Measurements from ENCODE around the gene AQP1.

AQP1 gene

GRCh38 chr7:30907527-30908267, 4.0 kb upstream of the AQP1 start:
- DNase-seq = no peak

GRCh38 chr7:30908681-30909080, 3.0 kb upstream of the AQP1 start:
- DNase-seq = peak; percentile 43

DNA sequence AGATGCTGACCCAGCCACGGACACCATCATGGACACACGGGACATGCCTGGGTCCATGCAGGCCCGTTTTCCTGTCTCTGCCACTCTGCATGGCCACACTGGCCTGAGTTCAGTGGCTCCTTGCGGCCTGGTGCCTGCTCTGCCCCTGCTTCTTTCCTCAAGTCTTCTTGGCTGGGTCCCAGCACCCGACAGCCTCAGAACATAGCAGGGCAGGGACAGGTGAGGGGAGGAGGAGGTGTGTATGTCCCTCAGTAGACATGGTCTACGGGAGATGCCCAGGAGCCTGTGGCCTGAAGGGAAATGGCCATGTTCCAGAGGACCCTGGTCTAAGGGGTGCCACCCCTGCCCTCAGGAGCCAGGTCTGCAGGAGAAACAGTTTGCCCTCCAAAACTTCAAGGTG, 2.2 kb upstream of the AQP1 start:
- no peak for DNase-seq

GRCh38 chr7:30910411-30911073, 1.1 kb upstream of the AQP1 start:
- DNase-seq = no peak

- DNase-seq = no peak
These were observed 520 bp upstream of the AQP1 start for GRCh38 chr7:30911133-30911532.

- no peak for DNase-seq
These were observed 523 bp downstream of the AQP1 start for GRCh38 chr7:30912021-30912730.

DNA sequence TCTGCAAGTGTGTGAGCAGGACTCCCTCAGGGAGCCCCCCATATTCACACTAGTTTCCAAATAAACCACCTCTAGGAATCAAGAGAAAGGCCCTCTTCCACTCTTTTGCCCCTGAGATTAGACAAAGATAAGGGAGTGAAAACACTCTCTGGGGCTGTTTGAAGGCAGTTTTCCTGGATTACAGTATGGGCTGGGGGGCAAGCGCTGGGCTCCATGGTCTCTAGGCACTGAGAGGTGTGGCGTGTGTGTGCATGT, 1.0 kb downstream of the AQP1 start:
- DNase-seq = no peak

DNA sequence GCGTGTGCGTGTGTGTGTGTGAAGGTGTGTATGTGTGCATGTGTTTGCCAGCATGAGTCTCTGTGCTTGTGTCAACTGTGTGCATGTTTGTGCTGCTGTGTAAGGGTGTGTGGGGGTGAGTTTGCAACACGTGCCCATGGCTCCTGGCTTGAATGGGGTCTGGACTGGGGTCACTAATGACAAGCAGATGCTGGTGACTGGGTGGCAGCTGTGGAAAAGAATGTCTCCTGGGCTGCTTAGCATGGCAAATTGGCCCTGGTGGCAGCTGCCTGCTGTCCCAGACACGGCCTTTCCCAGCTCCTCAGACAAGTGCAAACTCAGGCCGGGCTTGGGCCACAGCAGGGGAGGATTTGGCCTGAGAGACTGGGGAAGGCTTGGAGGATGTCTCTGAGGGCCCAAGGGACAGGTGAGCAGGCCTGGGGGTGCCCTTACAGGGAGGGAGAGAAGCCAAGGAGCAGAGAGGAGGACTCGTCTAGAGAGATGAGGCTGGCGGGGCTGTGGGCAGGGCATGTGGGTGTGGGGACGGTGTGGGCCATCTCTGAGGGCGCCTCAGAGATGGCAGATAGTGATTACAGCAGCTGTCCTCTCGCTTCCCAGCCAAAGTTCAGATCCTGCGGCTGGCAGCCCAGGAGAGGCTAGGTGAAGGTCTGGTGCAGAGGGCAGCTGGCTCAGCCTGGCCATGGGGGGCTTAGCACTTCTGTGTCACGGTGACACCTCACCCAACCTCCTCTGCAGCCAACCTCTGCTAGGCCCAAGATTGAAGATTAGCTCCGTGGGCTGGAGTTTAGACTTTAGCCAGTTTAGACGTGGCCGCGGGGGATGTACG, 1.5 kb downstream of the AQP1 start:
- no peak for DNase-seq

GRCh38 chr7:30913821-30914515, 2.3 kb downstream of the AQP1 start:
- DNase-seq = no peak

DNA sequence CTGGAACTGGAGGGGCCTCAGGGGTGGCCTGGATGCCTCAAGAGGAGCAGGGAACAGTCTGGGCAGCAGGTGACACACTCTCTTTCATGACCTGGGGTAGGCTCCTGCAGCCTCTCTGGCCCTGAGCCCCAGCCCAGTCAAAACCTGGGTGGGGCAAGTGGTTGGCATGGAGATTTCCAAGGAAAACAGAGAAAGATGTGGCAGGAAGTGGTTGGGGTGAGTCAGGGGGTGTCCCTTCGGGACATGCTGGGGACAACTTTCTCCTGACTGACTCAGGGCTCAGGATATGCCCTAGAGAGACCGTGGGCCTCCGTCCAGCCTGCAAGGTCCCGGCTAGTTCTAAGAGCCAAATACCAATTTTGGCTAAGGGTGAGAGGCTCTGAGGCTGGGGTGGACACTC, 2.9 kb downstream of the AQP1 start:
- DNase-seq = peak; percentile 65

DNA sequence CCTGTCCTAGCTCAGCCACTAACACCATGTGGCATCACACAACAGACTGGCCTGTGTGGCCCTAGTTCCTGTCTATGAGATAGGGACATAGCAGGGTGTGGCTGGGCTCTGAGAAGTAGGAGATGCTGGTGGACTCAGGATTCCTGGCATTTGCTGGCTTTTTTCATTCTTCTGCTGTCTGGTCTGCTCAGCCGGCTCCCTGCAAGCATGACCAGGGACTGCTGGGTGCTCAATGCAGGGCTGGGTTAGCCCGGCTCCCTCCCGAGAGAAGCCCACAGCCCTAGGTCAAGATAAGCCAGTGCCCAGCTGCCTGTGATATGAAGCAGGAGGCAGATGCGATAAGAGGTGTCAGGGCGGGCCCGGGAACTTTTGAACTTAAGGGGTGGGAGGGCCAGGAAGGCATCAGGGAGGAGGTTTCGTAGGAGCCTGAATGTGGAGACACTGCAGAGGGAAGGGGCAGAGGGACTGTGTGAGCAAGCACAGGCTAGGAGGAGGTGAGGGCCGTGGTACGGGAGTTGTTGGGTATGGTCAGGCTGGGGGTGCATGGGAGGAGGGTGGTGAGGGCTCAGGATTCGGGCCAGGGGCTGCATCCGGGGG, 3.5 kb downstream of the AQP1 start:
- DNase-seq = no peak

DNA sequence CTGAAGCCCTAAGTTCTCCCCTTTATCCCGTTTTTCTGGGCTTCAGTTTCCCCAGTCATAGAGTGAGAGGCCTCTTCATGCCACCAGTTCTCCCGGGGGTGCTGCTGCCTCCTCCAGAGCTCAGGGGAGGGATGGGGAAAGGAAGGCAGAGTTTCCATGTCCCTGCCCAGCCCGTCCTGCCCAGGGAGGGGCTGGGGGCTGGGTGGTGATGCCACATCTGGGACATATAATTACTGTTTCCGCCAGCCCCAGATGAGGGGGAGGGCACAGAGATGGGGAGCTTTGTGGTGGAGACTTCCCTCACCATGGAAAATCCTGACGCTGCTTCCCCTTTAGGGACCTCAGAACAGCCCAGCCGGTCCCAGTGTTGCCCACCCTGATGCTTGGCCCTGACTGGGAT, 4.1 kb downstream of the AQP1 start:
- no peak for DNase-seq

DNA sequence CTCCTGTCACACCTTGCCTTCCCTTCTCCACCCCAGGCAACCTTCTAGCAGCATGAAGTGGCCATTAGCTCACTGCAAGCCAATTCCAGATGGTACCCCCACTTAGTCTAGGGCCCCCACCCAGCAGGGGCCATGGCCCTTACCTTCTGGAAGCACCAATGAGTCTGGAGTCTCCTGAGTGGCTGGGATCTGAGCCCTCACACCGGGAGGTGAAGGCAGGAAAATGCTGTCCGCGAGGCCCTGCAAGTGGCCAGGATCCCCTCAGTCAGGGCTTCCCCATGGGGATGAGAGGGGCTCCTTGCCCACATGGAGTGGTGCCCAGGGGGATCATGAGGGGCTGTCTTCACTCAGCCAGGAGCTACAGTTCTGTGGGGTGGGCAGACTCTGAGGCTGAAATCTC, 4.6 kb downstream of the AQP1 start:
- DNase-seq = no peak

GRCh38 chr7:30916767-30917166, 5.1 kb downstream of the AQP1 start:
- no peak for DNase-seq

- DNase-seq = no peak
These were observed 5.7 kb downstream of the AQP1 start for GRCh38 chr7:30917216-30917893.

- no peak for DNase-seq
These were observed 7.0 kb downstream of the AQP1 start for GRCh38 chr7:30918676-30919075.

GRCh38 chr7:30920021-30920583, 8.4 kb downstream of the AQP1 start:
- DNase-seq = peak; percentile 1

GRCh38 chr7:30920584-30921539, 9.2 kb downstream of the AQP1 start:
- peak; percentile 5 for DNase-seq

GRCh38 chr7:30921540-30922401, 10.1 kb downstream of the AQP1 start:
- peak; percentile 4 for DNase-seq

All from 8988T (cell line).